ENCODE results near the gene KIAA1671. TPM values are rescaled to one million over a fixed set of nuclear protein-coding genes. Genes with fewer than 3 reads are reported as not detected.
"Not testable (repeated sequence)": the region's sequence is repeated elsewhere in the genome, so short reads cannot be mapped to it uniquely, and the experiment has no call there.

Gene KIAA1671
- total RNA-seq, 4 donors from 2014 or later, result 30.6 to 52.7 (median 39.9) TPM

- Histone ChIP-seq H3K9me3 (peaks cover 0 to 11% (median 0%) of the 10 kb centered on the region in 4 donors), H3K4me3 (no peak overlapping the region), H3K36me3 (peaks cover 0 to 99% (median 0%) of the 10 kb centered on the region in 3 donors), H3K4me1 (no peaks in the 10 kb centered on the region), H3K27ac (no peak overlapping the region), H3K27me3 (no peaks in the 10 kb centered on the region)
- 68 to 75% methylated on average over 3 of the region's 3 CpGs for WGBS, 2 donors
- TF ChIP-seq CTCF (IDR thresholded peaks at IDR 0.05) (no peak), EP300 (IDR thresholded peaks at IDR 0.05) (no peak), POLR2A (IDR thresholded peaks at IDR 0.05) (no peak)
- no peak for DNase-seq (ENCODE audit: low spot score in 2 of 2)
These were observed 224.3 kb downstream of the KIAA1671 start for GRCh38 chr22:25176799-25177198.

- no peak for DNase-seq (ENCODE audit: low spot score in 2 of 2)
- no peak overlapping the region for H3K4me3 ChIP-seq
- peaks cover 0 to 94% (median 0%) of the 10 kb centered on the region in 3 donors for H3K36me3 ChIP-seq
- no peaks in the 10 kb centered on the region for H3K27me3 ChIP-seq
- H3K9me3 ChIP-seq, result peaks cover 0 to 11% (median 0%) of the 10 kb centered on the region in 4 donors
- TF ChIP-seq CTCF (IDR thresholded peaks at IDR 0.05) (no peak), POLR2A (IDR thresholded peaks at IDR 0.05) (no peak), EP300 (IDR thresholded peaks at IDR 0.05) (no peak)
- 91 to 92% methylated on average over 13 of the region's 13 CpGs for WGBS, 2 donors
- no peak overlapping the region for H3K27ac ChIP-seq
- no peaks in the 10 kb centered on the region for H3K4me1 ChIP-seq
These were observed 224.7 kb downstream of the KIAA1671 start for GRCh38 chr22:25177226-25177625.

GRCh38 chr22:25177895-25178294, 225.4 kb downstream of the KIAA1671 start:
- H3K4me1 ChIP-seq, result no peaks in the 10 kb centered on the region
- 82 to 92% methylated on average over 8 to 9 of the region's 9 CpGs for WGBS, 2 donors
- no peak for TF ChIP-seq EP300 (IDR thresholded peaks at IDR 0.05)
- no peak for TF ChIP-seq POLR2A (IDR thresholded peaks at IDR 0.05)
- TF ChIP-seq CTCF (IDR thresholded peaks at IDR 0.05), result no peak
- no peak for DNase-seq (ENCODE audit: low spot score in 2 of 2)
- H3K36me3 ChIP-seq, result peaks cover 0 to 88% (median 0%) of the 10 kb centered on the region in 3 donors
- peaks cover 0 to 11% (median 0%) of the 10 kb centered on the region in 4 donors for H3K9me3 ChIP-seq
- H3K27me3 ChIP-seq, result no peaks in the 10 kb centered on the region
- no peak overlapping the region for H3K27ac ChIP-seq
- H3K4me3 ChIP-seq, result no peak overlapping the region

- 82 to 89% methylated on average over 3 to 6 of the region's 6 CpGs for WGBS, 2 donors
- not testable (repeated sequence) for H3K4me3 ChIP-seq; DNase-seq (ENCODE audit: low spot score in 2 of 2); H3K4me1 ChIP-seq; H3K27ac ChIP-seq; H3K27me3 ChIP-seq
- peaks cover 0 to 88% (median 0%) of the 10 kb centered on the region in 3 donors for H3K36me3 ChIP-seq
- H3K9me3 ChIP-seq, result peaks cover 0 to 11% (median 0%) of the 10 kb centered on the region in 4 donors
These were observed 225.8 kb downstream of the KIAA1671 start for GRCh38 chr22:25178348-25178747.

- 74% methylated on average over 35 to 37 of the region's 63 CpGs for WGBS, 2 donors
- DNase-seq (ENCODE audit: low spot score in 2 of 2); H3K27ac ChIP-seq; H3K4me1 ChIP-seq; H3K4me3 ChIP-seq; H3K27me3 ChIP-seq: not testable (repeated sequence)
- peaks cover 0 to 11% (median 0%) of the 10 kb centered on the region in 4 donors for H3K9me3 ChIP-seq
- H3K36me3 ChIP-seq, result peaks cover 0 to 88% (median 0%) of the 10 kb centered on the region in 3 donors
These were observed 226.5 kb downstream of the KIAA1671 start for GRCh38 chr22:25178869-25179631.
